ENCODE measurements around the gene UBE2J2.

DNA sequence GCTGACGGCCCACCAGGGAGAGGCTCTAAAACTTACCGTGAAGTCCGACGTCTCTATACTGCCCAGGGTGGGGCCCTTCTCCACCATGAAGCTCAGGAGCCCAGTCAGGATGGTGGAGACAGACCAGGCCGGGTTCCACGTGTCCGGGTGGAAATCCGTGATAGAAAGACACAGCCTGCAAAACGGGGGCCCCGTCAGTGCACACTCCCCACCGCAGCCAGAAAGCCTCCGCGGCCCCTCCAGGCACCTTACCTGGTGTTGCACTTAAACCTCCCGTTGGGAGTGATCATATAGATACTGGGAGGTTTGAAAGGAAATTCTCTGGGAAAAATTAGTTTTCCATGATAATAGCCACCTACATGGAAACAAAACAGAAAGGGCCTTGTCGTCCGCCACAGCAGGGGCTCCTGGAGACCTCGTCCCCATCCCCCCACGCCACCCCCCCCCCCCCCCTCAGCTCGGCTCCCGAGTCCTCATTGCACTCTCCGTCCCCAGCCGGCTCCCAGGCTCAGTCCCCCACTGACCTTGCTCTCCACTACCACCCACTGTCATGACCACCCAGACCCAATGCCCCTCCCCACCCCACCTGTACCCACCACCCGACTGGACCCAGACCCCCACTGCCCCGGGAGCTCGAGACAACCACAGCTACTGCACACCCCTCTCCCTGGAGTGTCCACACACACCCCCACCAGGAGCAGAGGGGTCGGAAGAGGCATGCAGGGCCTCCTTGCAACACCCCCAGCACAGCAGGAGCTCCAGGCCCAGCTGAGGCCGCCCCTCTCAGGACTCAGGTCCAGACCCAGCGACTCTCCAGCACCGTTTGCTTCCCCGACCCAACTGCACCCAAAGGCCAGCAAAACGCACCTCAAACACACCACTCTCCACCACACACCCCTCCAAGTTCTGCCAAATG lies 16.4 kb downstream of the UBE2J2 start:
- TF ChIP-seq, protein P1, sequence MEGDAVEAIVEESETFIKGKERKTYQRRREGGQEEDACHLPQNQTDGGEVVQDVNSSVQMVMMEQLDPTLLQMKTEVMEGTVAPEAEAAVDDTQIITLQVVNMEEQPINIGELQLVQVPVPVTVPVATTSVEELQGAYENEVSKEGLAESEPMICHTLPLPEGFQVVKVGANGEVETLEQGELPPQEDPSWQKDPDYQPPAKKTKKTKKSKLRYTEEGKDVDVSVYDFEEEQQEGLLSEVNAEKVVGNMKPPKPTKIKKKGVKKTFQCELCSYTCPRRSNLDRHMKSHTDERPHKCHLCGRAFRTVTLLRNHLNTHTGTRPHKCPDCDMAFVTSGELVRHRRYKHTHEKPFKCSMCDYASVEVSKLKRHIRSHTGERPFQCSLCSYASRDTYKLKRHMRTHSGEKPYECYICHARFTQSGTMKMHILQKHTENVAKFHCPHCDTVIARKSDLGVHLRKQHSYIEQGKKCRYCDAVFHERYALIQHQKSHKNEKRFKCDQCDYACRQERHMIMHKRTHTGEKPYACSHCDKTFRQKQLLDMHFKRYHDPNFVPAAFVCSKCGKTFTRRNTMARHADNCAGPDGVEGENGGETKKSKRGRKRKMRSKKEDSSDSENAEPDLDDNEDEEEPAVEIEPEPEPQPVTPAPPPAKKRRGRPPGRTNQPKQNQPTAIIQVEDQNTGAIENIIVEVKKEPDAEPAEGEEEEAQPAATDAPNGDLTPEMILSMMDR (IDR thresholded peaks at IDR 0.05): no peak
- TF ChIP-seq POLR2A (IDR thresholded peaks at IDR 0.05) (no peak), EP300 (IDR thresholded peaks at IDR 0.05) (no peak)
